Measurements from ENCODE around the gene KIF26B.
"Not testable (repeated sequence)": the region's sequence is repeated elsewhere in the genome, so short reads cannot be mapped to it uniquely, and the experiment has no call there.

KIF26B gene

GRCh38 chr1:245386297-245386971 is 231.6 kb downstream of the KIF26B start:
- in situ Hi-C loops (cut with MboI; ENCODE audit: low pct_unique_long_range_greater_than_20kb, low sequenced_read_pairs) = no loop called here
- no peak for DNase-seq

DNA sequence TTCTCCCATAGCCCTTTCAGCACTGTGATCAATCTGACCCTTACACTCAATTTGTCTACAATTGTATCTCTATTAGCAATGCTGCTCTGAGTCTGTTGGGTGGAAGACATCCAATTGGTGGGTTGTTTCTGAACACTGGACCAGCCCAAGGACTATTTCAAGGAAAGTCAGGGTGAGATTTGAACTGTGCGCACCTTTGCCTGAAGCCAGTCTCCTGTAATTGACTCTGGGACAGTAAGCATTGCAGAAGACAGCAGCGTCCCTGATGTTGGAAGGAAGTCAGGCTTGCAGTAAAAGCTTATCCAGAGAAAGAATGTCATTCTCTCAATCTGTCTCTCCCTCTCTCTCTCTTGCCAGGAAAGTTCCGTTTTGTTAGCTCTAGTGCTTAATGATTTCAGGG is 233.9 kb downstream of the KIF26B start:
- no peak for DNase-seq

GRCh38 chr1:245389873-245390272 is 235.1 kb downstream of the KIF26B start:
- DNase-seq = no peak
- in situ Hi-C loops (cut with MboI; ENCODE audit: low pct_unique_long_range_greater_than_20kb, low sequenced_read_pairs) = no loop called here

More for the DNA sequence above, 233.9 kb downstream of the KIF26B start:
- in situ Hi-C loops (cut with MboI; ENCODE audit: low pct_unique_long_range_greater_than_20kb, low sequenced_read_pairs) = no loop called here

DNA sequence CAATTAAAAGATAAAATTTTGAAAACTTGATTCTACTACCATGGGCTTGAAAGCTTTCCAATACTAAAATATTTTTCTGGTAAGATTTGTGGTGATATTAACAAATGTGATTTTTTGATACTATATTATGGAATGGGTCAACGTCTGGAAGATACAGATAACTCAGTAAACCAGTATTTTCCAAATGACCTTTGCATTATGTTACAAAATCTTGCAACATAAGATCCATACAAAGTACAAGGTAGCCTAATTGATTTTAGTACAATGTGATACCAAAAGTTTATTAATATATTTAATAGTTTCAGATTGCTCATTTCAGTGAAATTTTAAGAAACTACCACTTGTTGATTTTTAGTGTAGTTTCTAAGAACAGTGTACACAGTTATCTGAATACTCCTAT is 236.2 kb downstream of the KIF26B start:
- no peak for DNase-seq

GRCh38 chr1:245393694-245394093 is 238.9 kb downstream of the KIF26B start:
- DNase-seq = no peak
- in situ Hi-C loops (cut with MboI; ENCODE audit: low pct_unique_long_range_greater_than_20kb, low sequenced_read_pairs) = no loop called here

More for the DNA sequence above, 236.2 kb downstream of the KIF26B start:
- in situ Hi-C loops (cut with MboI; ENCODE audit: low pct_unique_long_range_greater_than_20kb, low sequenced_read_pairs) = no loop called here

- in situ Hi-C loops (cut with MboI; ENCODE audit: low pct_unique_long_range_greater_than_20kb, low sequenced_read_pairs) = no loop called here
- no peak for DNase-seq
Observed at GRCh38 chr1:245395680-245396079, 240.9 kb downstream of the KIF26B start.

DNA sequence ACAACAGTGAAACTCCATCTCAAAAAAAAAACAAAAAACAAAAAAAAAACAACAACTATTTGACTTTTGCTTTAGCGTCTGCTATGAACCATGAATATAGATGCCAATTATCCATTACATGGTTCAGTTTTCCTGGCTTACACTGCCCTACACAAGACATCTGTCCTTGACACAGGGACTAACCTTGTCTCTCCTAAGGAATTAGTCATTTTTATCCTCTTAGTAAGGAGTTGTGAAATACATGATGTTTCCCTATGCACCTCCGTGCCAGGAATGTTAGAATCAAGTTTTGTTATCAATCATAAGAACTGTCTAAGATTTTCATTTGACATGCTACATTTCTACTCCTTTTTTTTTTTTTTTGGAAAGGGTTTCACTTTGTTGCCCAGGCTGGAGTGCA is 241.8 kb downstream of the KIF26B start:
- DNase-seq = no peak
- in situ Hi-C loops (cut with MboI; ENCODE audit: low pct_unique_long_range_greater_than_20kb, low sequenced_read_pairs) = no loop called here

- DNase-seq = no peak
- in situ Hi-C loops (cut with MboI; ENCODE audit: low pct_unique_long_range_greater_than_20kb, low sequenced_read_pairs) = no loop called here
Observed at GRCh38 chr1:245397771-245398170, 243.0 kb downstream of the KIF26B start.

GRCh38 chr1:245398180-245398579 is 243.4 kb downstream of the KIF26B start:
- DNase-seq = no peak
- in situ Hi-C loops (cut with MboI; ENCODE audit: low pct_unique_long_range_greater_than_20kb, low sequenced_read_pairs) = no loop called here

- in situ Hi-C loops (cut with MboI; ENCODE audit: low pct_unique_long_range_greater_than_20kb, low sequenced_read_pairs) = no loop called here
- DNase-seq = no peak
Observed at GRCh38 chr1:245401881-245402587, 247.2 kb downstream of the KIF26B start.

- in situ Hi-C loops (cut with MboI; ENCODE audit: low pct_unique_long_range_greater_than_20kb, low sequenced_read_pairs); DNase-seq: not testable (repeated sequence)
Observed at GRCh38 chr1:245402998-245403397, 248.2 kb downstream of the KIF26B start.

DNA sequence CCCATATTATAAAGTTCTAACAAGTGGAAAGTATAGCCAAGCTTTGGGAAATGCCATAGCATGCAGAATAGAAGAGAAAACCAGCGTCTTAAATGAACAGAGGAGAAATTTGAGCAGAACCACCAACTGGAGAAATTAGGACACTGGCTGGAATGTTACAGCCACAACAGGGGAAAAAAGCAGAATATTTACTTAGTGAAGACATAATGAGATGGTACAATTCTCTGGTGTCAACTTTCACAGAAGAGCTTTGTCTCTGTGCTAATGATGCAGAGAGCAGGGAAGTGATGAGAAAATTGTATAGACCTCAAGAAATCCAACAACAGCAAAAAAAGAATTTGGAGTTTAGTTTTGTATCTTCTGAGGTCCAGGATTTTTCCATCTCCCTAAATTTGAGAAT is 249.7 kb downstream of the KIF26B start:
- DNase-seq = no peak
- in situ Hi-C loops (cut with MboI; ENCODE audit: low pct_unique_long_range_greater_than_20kb, low sequenced_read_pairs) = no loop called here

- in situ Hi-C loops (cut with MboI; ENCODE audit: low pct_unique_long_range_greater_than_20kb, low sequenced_read_pairs) = no loop called here
- no peak for DNase-seq
Observed at GRCh38 chr1:245404952-245405351, 250.2 kb downstream of the KIF26B start.

- no peak for DNase-seq
- in situ Hi-C loops (cut with MboI; ENCODE audit: low pct_unique_long_range_greater_than_20kb, low sequenced_read_pairs) = no loop called here
Observed at GRCh38 chr1:245406426-245406825, 251.6 kb downstream of the KIF26B start.

DNA sequence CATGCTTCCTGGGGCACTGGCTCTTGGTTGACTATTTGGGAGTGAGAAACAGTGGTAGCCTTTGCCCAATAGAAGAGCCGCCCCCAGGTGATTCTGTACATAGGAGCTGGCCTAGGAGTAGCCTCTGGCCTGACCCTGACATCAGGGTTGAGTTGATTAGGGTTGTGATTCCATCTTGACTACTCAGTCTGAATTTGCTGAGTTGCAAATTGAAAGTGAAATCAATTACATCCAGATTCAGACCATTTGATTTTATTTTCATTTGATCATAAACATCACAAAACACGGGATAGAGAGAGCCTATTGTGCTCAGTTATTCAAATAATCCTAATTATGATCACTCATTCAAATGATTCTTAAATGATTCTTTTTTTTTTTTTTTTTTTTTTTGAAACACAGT is 253.2 kb downstream of the KIF26B start:
- in situ Hi-C loops (cut with MboI; ENCODE audit: low pct_unique_long_range_greater_than_20kb, low sequenced_read_pairs) = no loop called here
- DNase-seq = no peak

GRCh38 chr1:245409341-245410195 is 254.8 kb downstream of the KIF26B start:
- in situ Hi-C loops (cut with MboI; ENCODE audit: low pct_unique_long_range_greater_than_20kb, low sequenced_read_pairs) = no loop called here
- DNase-seq = no peak

- DNase-seq = peak; percentile 24
- in situ Hi-C loops (cut with MboI; ENCODE audit: low pct_unique_long_range_greater_than_20kb, low sequenced_read_pairs) = no loop called here
Observed at GRCh38 chr1:245411245-245412036, 256.7 kb downstream of the KIF26B start.

- DNase-seq = no peak
- in situ Hi-C loops (cut with MboI; ENCODE audit: low pct_unique_long_range_greater_than_20kb, low sequenced_read_pairs) = no loop called here
Observed at GRCh38 chr1:245412306-245412705, 257.5 kb downstream of the KIF26B start.

- in situ Hi-C loops (cut with MboI; ENCODE audit: low pct_unique_long_range_greater_than_20kb, low sequenced_read_pairs) = no loop called here
- no peak for DNase-seq
Observed at GRCh38 chr1:245416781-245417180, 262.0 kb downstream of the KIF26B start.

All from KBM-7 (cell line).